Memory B cell (primary cell): ENCODE measurements around the gene FANCM.
A peak's percentile ranks its signal among the peaks of the same experiment; 100 is the strongest.
"Not testable (repeated sequence)": the region's sequence is repeated elsewhere in the genome, so short reads cannot be mapped to it uniquely, and the experiment has no call there.

ENCODE experiments used
- ATAC-seq: fragments of 150-1000 bp; cut with Tn5 transposase; 2 replicates; pipeline ENCODE4 v1.10.0; 2021; ENCODE audit warnings: low read depth, mild to moderate bottlenecking, moderate library complexity
- DNase-seq, 2 donors: peaks; one replicate each; pipeline ENCODE4 v3.0.0; 2022; ENCODE audit warnings: low spot score in 2 of 2
- H3K27ac Mint-ChIP-seq: one replicate; pipeline ENCODE4 v1.8.0; 2022; ENCODE audit warnings: mild to moderate bottlenecking, moderate library complexity, mixed read lengths
- H3K27me3 Mint-ChIP-seq: one replicate; pipeline ENCODE4 v1.8.0; 2022; ENCODE audit warnings: mixed read lengths
- H3K36me3 Mint-ChIP-seq: one replicate; pipeline ENCODE4 v1.8.0; 2022; ENCODE audit warnings: mild to moderate bottlenecking, mixed read lengths
- H3K4me1 Mint-ChIP-seq: one replicate; pipeline ENCODE4 v1.8.0; 2022; ENCODE audit warnings: mixed read lengths
- H3K4me3 Mint-ChIP-seq: one replicate; pipeline ENCODE4 v1.8.0; 2022; ENCODE audit warnings: mild to moderate bottlenecking, moderate library complexity, mixed read lengths
- H3K9me3 Mint-ChIP-seq: one replicate; pipeline ENCODE4 v1.8.0; 2022; ENCODE audit warnings: mixed read lengths

Gene FANCM

GRCh38 chr14:45123271-45123670, 12.5 kb upstream of the FANCM start:
- H3K27ac Mint-ChIP-seq: no peak overlapping the region

GRCh38 chr14:45125754-45126153, 10.0 kb upstream of the FANCM start:
- no peaks in the 10 kb centered on the region for H3K9me3 Mint-ChIP-seq
- H3K36me3 Mint-ChIP-seq: peaks cover 19% of the 10 kb centered on the region
- ATAC-seq: no peak
- no peak overlapping the region for H3K27ac Mint-ChIP-seq
- H3K27me3 Mint-ChIP-seq: no peaks in the 10 kb centered on the region
- no peaks in the 10 kb centered on the region for H3K4me1 Mint-ChIP-seq
- no peak for DNase-seq
- H3K4me3 Mint-ChIP-seq: no peak overlapping the region

More at GRCh38 chr14:45123271-45123670, 12.5 kb upstream of the FANCM start:
- Mint-ChIP-seq H3K36me3 (peaks cover 24% of the 10 kb centered on the region), H3K9me3 (no peaks in the 10 kb centered on the region), H3K4me3 (no peak overlapping the region), H3K27me3 (no peaks in the 10 kb centered on the region), H3K4me1 (no peaks in the 10 kb centered on the region)
- ATAC-seq (no peak), DNase-seq (no peak)

- Mint-ChIP-seq H3K27me3 (no peaks in the 10 kb centered on the region), H3K9me3 (no peaks in the 10 kb centered on the region), H3K27ac (no peak overlapping the region), H3K4me3 (no peak overlapping the region), H3K4me1 (peaks cover 3% of the 10 kb centered on the region), H3K36me3 (peaks cover 12% of the 10 kb centered on the region)
- ATAC-seq (no peak), DNase-seq (no peak)
Measured at GRCh38 chr14:45128963-45129629, 6.6 kb upstream of the FANCM start.

GRCh38 chr14:45133683-45134050, 2.1 kb upstream of the FANCM start:
- no peaks in the 10 kb centered on the region for H3K27me3 Mint-ChIP-seq
- peaks cover 18% of the 10 kb centered on the region for H3K4me1 Mint-ChIP-seq
- DNase-seq: no peak

GRCh38 chr14:45134051-45134958, 1.4 kb upstream of the FANCM start, which contains the start of gene FKBP3:
TSS of gene FKBP3 (minus strand) at chr14:45134481. CDS start at chr14:45134456, 25 bp downstream.
- peak within 1 kb of the TSS; percentile 93 for H3K4me3 Mint-ChIP-seq
- no peaks in the 10 kb centered on the region for H3K9me3 Mint-ChIP-seq
- DNase-seq: peak; percentile 79 to 91
- peaks cover 20% of the 10 kb centered on the region for H3K4me1 Mint-ChIP-seq
- peak within 1 kb of the TSS; percentile 95 for H3K27ac Mint-ChIP-seq
- ATAC-seq: peak; percentile 88
- no peaks in the 10 kb centered on the region for H3K36me3 Mint-ChIP-seq
- H3K27me3 Mint-ChIP-seq: no peaks in the 10 kb centered on the region

More at GRCh38 chr14:45133683-45134050, 2.1 kb upstream of the FANCM start:
- Mint-ChIP-seq H3K36me3 (no peaks in the 10 kb centered on the region), H3K27ac (peak overlapping the region; percentile 95), H3K4me3 (peak overlapping the region; percentile 93), H3K9me3 (no peaks in the 10 kb centered on the region)
- no peak for ATAC-seq

DNA sequence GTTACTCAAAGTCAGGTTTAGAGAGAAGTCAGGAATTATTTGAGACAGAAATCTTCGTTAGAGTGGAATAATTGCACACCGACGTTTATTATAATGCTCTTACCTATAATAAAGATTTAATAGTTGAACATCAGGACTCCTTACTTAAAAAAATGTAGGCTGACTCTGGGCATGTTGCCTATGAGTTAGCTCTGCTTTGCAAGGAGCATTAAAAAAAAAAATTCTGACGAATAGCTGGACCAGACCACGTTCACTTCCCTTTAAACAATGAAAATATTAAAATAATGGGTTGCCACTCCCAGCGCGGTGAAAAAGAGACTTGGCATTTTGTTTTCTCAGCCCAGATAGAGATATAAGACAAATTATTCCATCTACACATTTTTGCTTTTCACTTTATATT, 574 bp upstream of the FANCM start:
- Mint-ChIP-seq H3K27ac (peak overlapping the region; percentile 95), H3K4me3 (peak overlapping the region; percentile 93), H3K36me3 (peaks cover under 1% of the 10 kb centered on the region), H3K27me3 (no peaks in the 10 kb centered on the region), H3K9me3 (no peaks in the 10 kb centered on the region), H3K4me1 (peaks cover 21% of the 10 kb centered on the region)
- DNase-seq (no peak), ATAC-seq (no peak)

GRCh38 chr14:45136399-45136798, 669 bp downstream of the FANCM start:
- Mint-ChIP-seq H3K4me1 (peaks cover 23% of the 10 kb centered on the region), H3K4me3 (peak overlapping the region; percentile 93), H3K27ac (peak overlapping the region; percentile 95), H3K9me3 (no peaks in the 10 kb centered on the region), H3K27me3 (no peaks in the 10 kb centered on the region), H3K36me3 (peaks cover 3% of the 10 kb centered on the region)
- ATAC-seq: no peak
- no peak for DNase-seq

GRCh38 chr14:45140661-45141187, 5.0 kb downstream of the FANCM start:
- no peaks in the 10 kb centered on the region for H3K27me3 Mint-ChIP-seq
- no peak for DNase-seq

DNA sequence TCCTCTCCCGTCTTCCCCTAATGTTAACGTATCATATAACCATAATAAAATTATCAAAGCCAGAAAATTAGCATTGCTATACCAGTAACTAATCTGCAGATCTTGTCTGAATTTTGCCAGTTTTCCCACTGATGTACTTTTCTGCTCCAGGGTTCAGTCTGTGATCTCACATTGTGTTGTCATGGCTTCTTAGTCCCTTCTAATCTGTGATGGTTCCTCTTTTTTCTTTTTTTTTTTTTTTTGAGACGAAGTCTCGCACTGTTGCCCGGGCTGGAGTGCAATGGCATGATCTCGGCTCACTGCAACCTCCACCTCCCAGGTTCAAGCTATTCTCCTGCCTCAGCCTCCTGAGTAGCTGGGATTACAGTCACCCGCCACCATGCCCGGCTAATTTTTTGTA, 6.4 kb downstream of the FANCM start:
- Mint-ChIP-seq H3K4me1 (peaks cover 28% of the 10 kb centered on the region), H3K27ac (peak overlapping the region; percentile 72), H3K4me3 (peak overlapping the region; percentile 71)
- not testable (repeated sequence) for H3K9me3 Mint-ChIP-seq, H3K27me3 Mint-ChIP-seq, DNase-seq, H3K36me3 Mint-ChIP-seq
- ATAC-seq: peak; percentile 93

More at GRCh38 chr14:45140661-45141187, 5.0 kb downstream of the FANCM start:
- no peak overlapping the region for H3K4me3 Mint-ChIP-seq
- H3K36me3 Mint-ChIP-seq: peaks cover 8% of the 10 kb centered on the region
- peaks cover 33% of the 10 kb centered on the region for H3K4me1 Mint-ChIP-seq
- no peak overlapping the region for H3K27ac Mint-ChIP-seq
- ATAC-seq: no peak
- no peaks in the 10 kb centered on the region for H3K9me3 Mint-ChIP-seq

DNA sequence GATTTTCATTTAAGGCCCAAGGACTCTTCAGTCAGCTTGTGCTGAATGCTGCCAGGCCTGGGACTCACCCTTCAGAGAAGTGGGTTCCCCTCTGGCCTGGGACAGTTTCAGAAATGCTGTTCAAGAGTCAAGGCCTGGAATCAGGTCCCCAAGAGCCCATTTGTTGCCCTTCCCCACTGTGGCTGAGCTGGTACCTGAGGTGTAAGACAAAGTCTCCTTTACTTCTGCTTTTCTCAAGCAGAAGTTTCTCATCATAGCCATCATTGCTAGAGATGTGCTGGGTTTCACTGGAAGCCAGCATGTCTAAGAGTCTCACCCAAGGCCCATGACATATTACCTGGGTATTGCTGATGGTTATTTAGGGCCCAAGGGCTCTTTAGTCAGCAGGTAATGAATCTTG, 8.9 kb downstream of the FANCM start:
- Mint-ChIP-seq H3K36me3 (peaks cover 9% of the 10 kb centered on the region), H3K27me3 (no peaks in the 10 kb centered on the region), H3K4me1 (peaks cover 18% of the 10 kb centered on the region), H3K9me3 (no peaks in the 10 kb centered on the region), H3K27ac (peak overlapping the region; percentile 83), H3K4me3 (no peak overlapping the region)
- peak; percentile 43 for ATAC-seq
- DNase-seq: no peak

DNA sequence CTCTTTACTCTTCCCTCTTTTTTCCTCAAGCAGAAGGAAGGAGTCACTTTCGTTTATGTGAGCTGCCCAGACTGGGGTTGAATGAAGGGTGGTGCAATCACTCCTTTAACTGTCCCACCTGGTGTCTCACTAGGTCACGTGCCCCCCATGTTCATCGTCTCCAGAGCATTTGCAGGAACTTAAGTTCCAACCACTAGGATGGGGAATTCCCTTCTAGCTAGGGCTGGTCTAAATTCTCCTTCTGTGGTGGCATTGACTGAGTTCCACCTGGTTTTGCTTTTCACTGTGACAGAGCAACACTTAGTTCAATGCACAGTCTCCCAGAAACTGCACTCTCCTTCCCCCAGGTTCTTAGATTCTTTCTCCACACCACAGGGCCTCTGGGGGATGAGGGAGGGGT, 9.5 kb downstream of the FANCM start:
- Mint-ChIP-seq H3K27ac (no peak overlapping the region), H3K36me3 (peaks cover 11% of the 10 kb centered on the region), H3K27me3 (no peaks in the 10 kb centered on the region), H3K9me3 (no peaks in the 10 kb centered on the region), H3K4me1 (peaks cover 17% of the 10 kb centered on the region), H3K4me3 (no peak overlapping the region)
- peak; percentile 32 for ATAC-seq
- no peak for DNase-seq

- H3K27ac Mint-ChIP-seq: no peak overlapping the region
- ATAC-seq: no peak
- peaks cover 9% of the 10 kb centered on the region for H3K36me3 Mint-ChIP-seq
- peaks cover 8% of the 10 kb centered on the region for H3K4me1 Mint-ChIP-seq
- H3K27me3 Mint-ChIP-seq: no peaks in the 10 kb centered on the region
- no peak for DNase-seq
- H3K9me3 Mint-ChIP-seq: no peaks in the 10 kb centered on the region
- H3K4me3 Mint-ChIP-seq: no peak overlapping the region
Measured at GRCh38 chr14:45149602-45150001, 13.9 kb downstream of the FANCM start.

- Mint-ChIP-seq H3K4me3 (no peak overlapping the region), H3K9me3 (no peaks in the 10 kb centered on the region), H3K36me3 (peaks cover 7% of the 10 kb centered on the region), H3K27me3 (no peaks in the 10 kb centered on the region), H3K4me1 (peaks cover 2% of the 10 kb centered on the region), H3K27ac (no peak overlapping the region)
- DNase-seq (no peak), ATAC-seq (no peak)
Measured at GRCh38 chr14:45150386-45150890, 14.7 kb downstream of the FANCM start.

DNA sequence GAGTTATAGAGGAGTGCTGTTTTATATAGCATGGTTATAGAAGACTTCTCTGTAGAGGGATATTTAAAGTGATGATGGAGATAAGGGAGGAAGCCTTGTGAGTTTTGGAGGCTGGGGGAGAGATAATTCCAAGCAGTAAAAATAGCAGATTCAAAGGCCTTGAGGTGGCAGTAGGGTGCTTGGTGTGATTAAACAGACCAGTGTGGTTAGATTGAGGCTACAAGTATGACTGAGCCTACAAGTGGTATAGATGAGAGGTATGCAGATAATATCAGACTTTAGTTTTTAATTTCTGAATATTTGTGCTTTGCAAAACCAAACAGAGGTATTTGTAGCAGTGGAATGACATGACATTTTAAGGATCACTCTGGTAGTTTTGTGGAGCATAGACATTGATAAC, 20.3 kb downstream of the FANCM start:
- Mint-ChIP-seq H3K27me3 (no peaks in the 10 kb centered on the region), H3K27ac (no peak overlapping the region), H3K4me3 (no peak overlapping the region), H3K4me1 (no peaks in the 10 kb centered on the region), H3K9me3 (no peaks in the 10 kb centered on the region), H3K36me3 (peaks cover 10% of the 10 kb centered on the region)
- DNase-seq (no peak), ATAC-seq (no peak)
